Osteocyte (in vitro differentiated cells): ENCODE data around the gene PARP14. TPM values are rescaled to one million over a fixed set of nuclear protein-coding genes. Genes with fewer than 3 reads are reported as not detected.
"Not testable (repeated sequence)": the region's sequence is repeated elsewhere in the genome, so short reads cannot be mapped to it uniquely, and the experiment has no call there.

Experiments
- DNase-seq: peaks from one replicate; pipeline ENCODE4 v3.0.0; 2021; ENCODE audit warnings: mixed read lengths; ENCODE audit not compliant: unreplicated experiment; ENCODE audit errors: extremely low spot score
- H3K27ac Mint-ChIP-seq: one replicate; pipeline ENCODE4 v1.8.0; 2021; ENCODE audit warnings: mild to moderate bottlenecking, mixed read lengths; ENCODE audit not compliant: unreplicated experiment
- H3K27me3 Mint-ChIP-seq: one replicate; pipeline ENCODE4 v1.8.0; 2021; ENCODE audit warnings: mixed read lengths; ENCODE audit not compliant: unreplicated experiment
- H3K36me3 Mint-ChIP-seq: one replicate; pipeline ENCODE4 v1.8.0; 2021; ENCODE audit warnings: mixed read lengths; ENCODE audit not compliant: unreplicated experiment
- H3K4me1 Mint-ChIP-seq: one replicate; pipeline ENCODE4 v1.8.0; 2021; ENCODE audit warnings: mixed read lengths; ENCODE audit not compliant: unreplicated experiment
- H3K4me3 Mint-ChIP-seq: one replicate; pipeline ENCODE4 v1.8.0; 2021; ENCODE audit warnings: mild to moderate bottlenecking, moderate library complexity, mixed read lengths; ENCODE audit not compliant: unreplicated experiment
- H3K9me3 Mint-ChIP-seq: one replicate; pipeline ENCODE4 v1.8.0; 2021; ENCODE audit warnings: mixed read lengths; ENCODE audit not compliant: unreplicated experiment
- total RNA-seq: library from RNA; stranded (reverse); gene quantifications from 2 replicates; pipeline ENCODE4 v1.2.1, GENCODE V29; 2021
- TF ChIP-seq, protein P1 (sequence below): fragments of 200-600 bp; sonication (generic); IDR thresholded peaks from 2 replicates; pipeline ENCODE4 v1.5.0; 2021; ENCODE audit warnings: antibody characterized with exemption, mild to moderate bottlenecking, moderate library complexity

Gene PARP14
- total RNA-seq, 1 donor from 2014 or later, result 48.1 TPM

DNA sequence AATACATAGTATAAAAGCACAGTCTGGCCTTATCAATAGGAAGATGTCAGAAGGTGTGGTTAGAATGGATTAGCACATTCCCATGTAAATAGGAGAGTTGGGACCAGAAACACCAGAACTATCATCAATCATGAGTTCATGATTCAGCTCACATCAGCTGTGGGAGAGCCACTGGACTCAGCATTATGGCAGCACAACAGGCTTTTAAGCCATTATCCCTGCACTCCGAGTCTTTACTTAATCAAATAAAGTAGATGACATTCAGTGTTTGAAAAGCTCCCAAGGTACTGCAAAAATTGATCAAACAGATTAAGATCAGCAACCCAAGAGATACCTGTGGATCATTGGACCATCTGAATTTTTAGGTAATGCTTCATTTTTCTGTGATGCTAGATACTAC, 24.7 kb downstream of the PARP14 start:
- peaks cover 8% of the 10 kb centered on the region for H3K4me1 Mint-ChIP-seq
- no peak overlapping the region for H3K27ac Mint-ChIP-seq
- DNase-seq, result no peak
- H3K9me3 Mint-ChIP-seq, result no peaks in the 10 kb centered on the region
- TF ChIP-seq, protein P1, sequence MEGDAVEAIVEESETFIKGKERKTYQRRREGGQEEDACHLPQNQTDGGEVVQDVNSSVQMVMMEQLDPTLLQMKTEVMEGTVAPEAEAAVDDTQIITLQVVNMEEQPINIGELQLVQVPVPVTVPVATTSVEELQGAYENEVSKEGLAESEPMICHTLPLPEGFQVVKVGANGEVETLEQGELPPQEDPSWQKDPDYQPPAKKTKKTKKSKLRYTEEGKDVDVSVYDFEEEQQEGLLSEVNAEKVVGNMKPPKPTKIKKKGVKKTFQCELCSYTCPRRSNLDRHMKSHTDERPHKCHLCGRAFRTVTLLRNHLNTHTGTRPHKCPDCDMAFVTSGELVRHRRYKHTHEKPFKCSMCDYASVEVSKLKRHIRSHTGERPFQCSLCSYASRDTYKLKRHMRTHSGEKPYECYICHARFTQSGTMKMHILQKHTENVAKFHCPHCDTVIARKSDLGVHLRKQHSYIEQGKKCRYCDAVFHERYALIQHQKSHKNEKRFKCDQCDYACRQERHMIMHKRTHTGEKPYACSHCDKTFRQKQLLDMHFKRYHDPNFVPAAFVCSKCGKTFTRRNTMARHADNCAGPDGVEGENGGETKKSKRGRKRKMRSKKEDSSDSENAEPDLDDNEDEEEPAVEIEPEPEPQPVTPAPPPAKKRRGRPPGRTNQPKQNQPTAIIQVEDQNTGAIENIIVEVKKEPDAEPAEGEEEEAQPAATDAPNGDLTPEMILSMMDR, result no peak
- H3K4me3 Mint-ChIP-seq, result no peak overlapping the region
- no peaks in the 10 kb centered on the region for H3K27me3 Mint-ChIP-seq
- H3K36me3 Mint-ChIP-seq, result peaks cover 72% of the 10 kb centered on the region

DNA sequence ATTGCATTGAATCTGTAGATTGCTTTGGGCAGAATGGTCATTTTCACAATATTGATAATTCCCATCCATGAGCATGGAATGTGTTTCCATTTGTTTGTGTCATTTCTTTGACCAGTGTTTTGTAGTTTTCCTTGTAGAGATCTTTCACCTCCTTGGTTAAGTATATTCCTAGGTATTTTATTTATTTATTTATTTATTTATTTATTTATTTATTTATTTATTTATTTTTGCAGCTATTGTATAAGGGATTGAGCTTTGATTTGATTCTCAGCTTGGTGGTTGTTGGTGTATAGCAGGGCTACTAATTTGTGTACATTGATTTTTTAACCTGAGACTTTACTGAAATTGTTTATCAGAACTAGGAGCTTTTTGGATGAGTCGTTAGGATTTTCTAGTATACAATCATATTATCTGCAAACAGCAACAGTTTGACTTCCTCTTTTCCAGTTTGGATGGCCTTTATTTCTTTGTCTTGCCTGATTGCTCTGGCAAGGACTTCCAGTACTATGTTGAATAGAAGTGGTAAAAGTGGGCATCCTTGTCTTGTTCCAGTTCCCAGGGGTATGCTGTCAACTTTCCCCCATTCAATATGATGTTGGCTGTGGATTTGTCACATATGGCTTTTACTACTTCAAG, 30.1 kb downstream of the PARP14 start:
- H3K27me3 Mint-ChIP-seq, DNase-seq, H3K9me3 Mint-ChIP-seq, H3K4me1 Mint-ChIP-seq, H3K4me3 Mint-ChIP-seq, H3K27ac Mint-ChIP-seq: not testable (repeated sequence)
- H3K36me3 Mint-ChIP-seq, result peaks cover 82% of the 10 kb centered on the region

DNA sequence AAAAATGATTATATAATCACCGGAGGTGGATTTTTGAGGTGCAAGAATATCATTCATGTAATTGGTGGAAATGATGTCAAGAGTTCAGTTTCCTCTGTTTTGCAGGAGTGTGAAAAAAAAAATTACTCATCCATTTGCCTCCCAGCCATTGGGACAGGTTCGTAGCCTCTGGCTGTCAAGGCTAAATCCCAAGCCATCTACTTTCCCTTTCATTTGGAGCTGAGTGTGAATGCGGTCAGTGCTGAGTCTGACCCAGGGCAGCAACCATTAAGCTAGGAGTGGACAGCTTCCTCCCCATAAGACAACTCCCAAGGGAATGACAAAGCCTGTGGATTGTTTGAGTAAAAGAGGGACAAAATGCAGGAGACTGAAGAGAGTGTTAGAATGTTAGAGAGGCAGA, 33.6 kb downstream of the PARP14 start:
- TF ChIP-seq, protein P1, result no peak
- Mint-ChIP-seq H3K27ac (no peak overlapping the region), H3K27me3 (no peaks in the 10 kb centered on the region), H3K4me1 (peaks cover 5% of the 10 kb centered on the region), H3K36me3 (peaks cover 87% of the 10 kb centered on the region), H3K4me3 (no peak overlapping the region), H3K9me3 (no peaks in the 10 kb centered on the region)
- no peak for DNase-seq

DNA sequence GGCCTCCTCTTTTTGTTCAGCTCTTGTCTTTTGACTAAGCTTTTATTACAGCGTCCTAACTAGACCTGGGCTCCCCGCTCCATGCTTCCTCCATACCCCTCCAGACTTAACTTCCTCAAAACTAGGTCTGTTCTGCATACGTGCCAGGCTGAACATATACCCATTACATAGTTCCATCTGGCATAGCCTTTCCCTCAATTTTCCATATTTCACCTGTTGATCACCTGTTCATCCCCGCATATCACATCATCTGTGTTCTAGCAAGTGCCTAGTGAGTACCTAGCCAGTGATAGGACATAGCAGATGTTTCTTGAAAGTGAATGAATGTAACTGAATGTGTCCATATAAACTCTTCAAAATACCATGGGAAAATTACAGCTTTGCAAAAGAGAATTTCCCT, 36.0 kb downstream of the PARP14 start:
- Mint-ChIP-seq H3K27ac (no peak overlapping the region), H3K27me3 (no peaks in the 10 kb centered on the region), H3K36me3 (peaks cover 85% of the 10 kb centered on the region), H3K4me1 (peaks cover 1% of the 10 kb centered on the region), H3K9me3 (no peaks in the 10 kb centered on the region), H3K4me3 (no peak overlapping the region)
- no peak for DNase-seq
- TF ChIP-seq, protein P1, result no peak

DNA sequence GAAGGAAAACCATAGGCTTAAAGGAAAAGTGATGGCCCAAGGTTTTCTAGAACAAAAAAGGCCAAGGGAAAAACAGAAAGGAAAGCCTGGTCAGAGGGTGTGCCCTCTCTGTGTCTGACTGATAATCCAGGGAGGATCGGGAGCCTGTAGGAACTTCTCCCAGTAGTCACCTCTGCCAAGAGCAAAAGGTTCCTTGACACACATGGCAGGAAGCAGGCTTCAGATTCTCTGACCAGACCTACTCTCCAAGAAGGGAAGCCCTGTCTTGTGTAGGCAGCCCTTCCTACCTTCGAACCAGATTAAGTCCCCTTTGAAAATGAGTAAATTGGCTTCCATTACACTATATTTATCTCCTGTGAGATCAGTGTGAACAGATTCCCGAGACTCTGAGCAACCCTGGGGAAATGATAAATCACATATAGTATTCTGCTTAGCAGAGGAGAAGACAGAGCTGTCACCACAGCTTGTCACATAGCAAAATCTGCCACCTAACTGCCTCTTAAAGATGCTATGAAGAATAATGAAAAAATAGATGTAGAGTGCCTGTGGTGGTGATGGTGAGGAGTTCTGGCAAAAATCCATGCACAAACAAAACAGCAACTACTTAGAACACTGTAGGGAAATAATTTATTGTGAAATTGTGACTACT, 38.8 kb downstream of the PARP14 start:
- TF ChIP-seq, protein P1, result no peak
- Mint-ChIP-seq H3K4me3 (no peak overlapping the region), H3K27me3 (no peaks in the 10 kb centered on the region), H3K27ac (no peak overlapping the region), H3K4me1 (no peaks in the 10 kb centered on the region), H3K36me3 (peaks cover 78% of the 10 kb centered on the region), H3K9me3 (no peaks in the 10 kb centered on the region)
- DNase-seq, result no peak
